ENCODE data around the gene HDDC2.

The HDDC2 gene

GRCh38 chr6:125269328-125269985, 32.3 kb downstream of the HDDC2 start:
- no peak for DNase-seq
- ATAC-seq: no peak

GRCh38 chr6:125268765-125269164, 33.0 kb downstream of the HDDC2 start:
- DNase-seq: no peak

GRCh38 chr6:125267806-125268523, 33.8 kb downstream of the HDDC2 start:
- DNase-seq: no peak

More at GRCh38 chr6:125268765-125269164, 33.0 kb downstream of the HDDC2 start:
- ATAC-seq: no peak

GRCh38 chr6:125264476-125264875, 37.3 kb downstream of the HDDC2 start:
- ATAC-seq: no peak
- no peak for DNase-seq

More at GRCh38 chr6:125267806-125268523, 33.8 kb downstream of the HDDC2 start:
- no peak for ATAC-seq

- DNase-seq (no peak), ATAC-seq (no peak)
Observed at GRCh38 chr6:125262016-125263013, 39.5 kb downstream of the HDDC2 start.

GRCh38 chr6:125259354-125259736, 42.4 kb downstream of the HDDC2 start:
- no peak for DNase-seq
- no peak for ATAC-seq

- ATAC-seq: no peak
- DNase-seq: no peak
Observed at GRCh38 chr6:125258651-125259353, 43.0 kb downstream of the HDDC2 start.

GRCh38 chr6:125257351-125257750, 44.4 kb downstream of the HDDC2 start:
- ATAC-seq (no peak), DNase-seq (no peak)

GRCh38 chr6:125255201-125255600, 46.6 kb downstream of the HDDC2 start:
- DNase-seq: no peak
- no peak for ATAC-seq

GRCh38 chr6:125254321-125254720, 47.4 kb downstream of the HDDC2 start:
- no peak for ATAC-seq
- DNase-seq: no peak

- no peak for DNase-seq
- ATAC-seq: no peak
Observed at GRCh38 chr6:125253881-125254280, 47.9 kb downstream of the HDDC2 start.

GRCh38 chr6:125252891-125253290, 48.9 kb downstream of the HDDC2 start:
- DNase-seq (no peak), ATAC-seq (no peak)

GRCh38 chr6:125251516-125252220, 50.1 kb downstream of the HDDC2 start:
- no peak for ATAC-seq
- DNase-seq: no peak

- ATAC-seq: no peak
- no peak for DNase-seq
Observed at GRCh38 chr6:125250511-125250910, 51.3 kb downstream of the HDDC2 start.

GRCh38 chr6:125248136-125248535, 53.6 kb downstream of the HDDC2 start:
- no peak for DNase-seq
- no peak for ATAC-seq

GRCh38 chr6:125246566-125246965, 55.2 kb downstream of the HDDC2 start:
- ATAC-seq (no peak), DNase-seq (no peak)

- no peak for DNase-seq
- no peak for ATAC-seq
Observed at GRCh38 chr6:125245523-125246264, 56.1 kb downstream of the HDDC2 start.

GRCh38 chr6:125245109-125245508, 56.7 kb downstream of the HDDC2 start:
- no peak for DNase-seq
- ATAC-seq: no peak

GRCh38 chr6:125237764-125238163, 64.0 kb downstream of the HDDC2 start:
- ATAC-seq (no peak), DNase-seq (no peak)

GRCh38 chr6:125236536-125237327, 65.0 kb downstream of the HDDC2 start:
- ATAC-seq: no peak
- no peak for DNase-seq

Measured in stimulated activated naive CD8-positive, alpha-beta T cell treated with anti-CD3 and anti-CD28 coated beads, Interleukin-15, Interleukin-2, amounts not matched to agents 100 U/mL and 50 U/mL, for 24 hours (primary cell).